ENCODE measurements around the gene PBX1.
A peak's percentile ranks its signal among the peaks of the same experiment; 100 is the strongest.
"Not testable (repeated sequence)": the region's sequence is repeated elsewhere in the genome, so short reads cannot be mapped to it uniquely, and the experiment has no call there.

Gene PBX1

GRCh38 chr1:164558461-164559341, at the start of gene PBX1:
Gene PBX1 (plus strand): TSS chr1:164559184.
- DNase-seq (ENCODE audit: low read depth in 2 of 2), result peak; percentile 56 to 57

GRCh38 chr1:164510435-164510834, 48.5 kb upstream of the PBX1 start:
- no peak for DNase-seq (ENCODE audit: low read depth in 2 of 2)

- no peak for DNase-seq (ENCODE audit: low read depth in 2 of 2)
These were observed 47.8 kb upstream of the PBX1 start for GRCh38 chr1:164511001-164511705.

- no peak for DNase-seq (ENCODE audit: low read depth in 2 of 2)
These were observed 43.8 kb upstream of the PBX1 start for GRCh38 chr1:164515231-164515630.

- DNase-seq (ENCODE audit: low read depth in 2 of 2), result no peak
These were observed 43.2 kb upstream of the PBX1 start for GRCh38 chr1:164515711-164516331.

- no peak for DNase-seq (ENCODE audit: low read depth in 2 of 2)
These were observed 42.4 kb upstream of the PBX1 start for GRCh38 chr1:164516591-164516990.

- no peak for DNase-seq (ENCODE audit: low read depth in 2 of 2)
These were observed 40.2 kb upstream of the PBX1 start for GRCh38 chr1:164518692-164519332.

GRCh38 chr1:164519426-164519825, 39.6 kb upstream of the PBX1 start:
- DNase-seq (ENCODE audit: low read depth in 2 of 2), result no peak

- no peak for DNase-seq (ENCODE audit: low read depth in 2 of 2)
These were observed 34.2 kb upstream of the PBX1 start for GRCh38 chr1:164524810-164525209.

GRCh38 chr1:164534863-164535610, 23.9 kb upstream of the PBX1 start:
- DNase-seq (ENCODE audit: low read depth in 2 of 2), result no peak

- DNase-seq (ENCODE audit: low read depth in 2 of 2), result not testable (repeated sequence)
These were observed 6.5 kb upstream of the PBX1 start for GRCh38 chr1:164552463-164552988.

GRCh38 chr1:164557270-164557669, 1.7 kb upstream of the PBX1 start:
- no peak for DNase-seq (ENCODE audit: low read depth in 2 of 2)

GRCh38 chr1:164559342-164560051, 513 bp downstream of the PBX1 start:
- no peak for DNase-seq (ENCODE audit: low read depth in 2 of 2)

GRCh38 chr1:164560121-164560541, 1.1 kb downstream of the PBX1 start:
- DNase-seq (ENCODE audit: low read depth in 2 of 2), result no peak

- DNase-seq (ENCODE audit: low read depth in 2 of 2), result no peak
These were observed 1.6 kb downstream of the PBX1 start for GRCh38 chr1:164560556-164560955.

GRCh38 chr1:164561007-164561406, 2.0 kb downstream of the PBX1 start:
- no peak for DNase-seq (ENCODE audit: low read depth in 2 of 2)

GRCh38 chr1:164561472-164561871, 2.5 kb downstream of the PBX1 start:
- no peak for DNase-seq (ENCODE audit: low read depth in 2 of 2)

GRCh38 chr1:164562061-164562460, 3.1 kb downstream of the PBX1 start:
- DNase-seq (ENCODE audit: low read depth in 2 of 2), result no peak

GRCh38 chr1:164562511-164562910, 3.5 kb downstream of the PBX1 start:
- no peak for DNase-seq (ENCODE audit: low read depth in 2 of 2)

- DNase-seq (ENCODE audit: low read depth in 2 of 2), result no peak
These were observed 4.0 kb downstream of the PBX1 start for GRCh38 chr1:164562947-164563520.

Data from stimulated activated CD4-positive, alpha-beta T cell treated with anti-CD3 and anti-CD28 coated beads, Interleukin-4, amount 100 ng/mL, for 48 hours (primary cell).